GM19438 (cell line): ENCODE measurements around the gene PEX16.
"Not testable (repeated sequence)": the region's sequence is repeated elsewhere in the genome, so short reads cannot be mapped to it uniquely, and the experiment has no call there.

Source experiments
- ATAC-seq: cut with Tn5 transposase; IDR thresholded peaks from one replicate; pipeline ENCODE4 v1.9.1; 2021; ENCODE audit warnings: low read depth; ENCODE audit not compliant: unreplicated experiment

PEX16 gene

DNA sequence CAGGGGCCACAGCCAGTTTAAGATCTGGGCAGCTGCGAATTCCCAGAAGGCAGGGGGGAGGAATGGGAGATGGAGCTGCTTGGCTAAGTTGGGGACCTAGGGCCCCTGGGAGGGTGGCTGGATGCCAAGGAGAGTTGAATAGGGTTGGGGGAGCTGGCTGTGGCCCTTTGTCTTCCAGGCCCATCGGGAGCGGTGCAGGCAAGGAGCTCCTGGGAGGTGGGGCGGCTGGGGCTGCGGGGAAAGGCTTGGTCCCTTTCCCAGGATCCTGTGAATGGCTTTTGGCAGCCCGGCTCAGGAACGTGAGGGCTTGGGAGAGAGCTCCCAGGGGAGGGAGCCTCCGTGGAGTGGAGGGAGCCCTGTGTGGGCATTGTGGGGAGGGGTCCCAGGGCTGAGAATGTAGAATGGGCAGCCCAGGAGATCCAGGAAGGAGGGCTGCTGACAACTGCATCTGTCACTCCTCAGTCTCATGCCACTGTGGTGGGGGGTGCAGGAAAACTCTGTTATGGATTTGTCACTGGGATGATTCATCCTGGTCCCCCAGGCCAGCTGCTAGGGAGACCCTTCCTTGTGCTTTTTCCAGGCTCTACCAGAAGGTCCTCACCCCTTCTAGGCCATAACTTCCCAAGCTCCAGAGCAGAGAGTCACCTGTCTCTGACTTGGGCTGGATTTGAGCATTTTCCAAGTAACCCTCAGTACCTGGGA, 16.6 kb downstream of the PEX16 start:
- no peak for ATAC-seq

DNA sequence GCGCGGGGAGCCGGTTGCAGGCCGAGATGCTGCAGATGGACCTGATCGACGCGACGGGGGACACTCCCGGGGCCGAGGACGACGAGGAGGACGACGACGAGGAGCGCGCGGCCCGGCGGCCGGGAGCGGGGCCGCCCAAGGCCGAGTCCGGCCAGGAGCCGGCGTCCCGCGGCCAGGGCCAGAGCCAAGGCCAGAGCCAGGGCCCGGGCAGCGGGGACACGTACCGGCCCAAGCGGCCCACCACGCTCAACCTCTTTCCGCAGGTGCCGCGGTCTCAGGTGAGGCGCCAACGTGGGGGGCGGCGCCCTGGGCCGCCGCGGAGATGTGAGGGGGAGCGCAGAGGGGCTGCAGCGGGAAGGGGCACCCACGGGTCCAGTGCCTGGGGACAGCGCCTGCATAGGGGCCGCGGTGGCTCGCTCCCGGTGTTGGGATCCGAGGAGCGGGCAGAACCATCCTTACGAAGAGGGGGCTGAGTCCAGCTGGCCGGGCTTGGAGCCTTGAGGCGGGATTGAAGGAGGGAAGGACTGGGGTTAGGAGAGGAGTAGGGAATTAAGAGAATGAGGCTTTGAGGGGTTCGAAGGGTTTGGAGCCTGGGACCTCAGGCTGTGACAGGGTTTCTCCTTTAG, 17.4 kb downstream of the PEX16 start:
- not testable (repeated sequence) for ATAC-seq

DNA sequence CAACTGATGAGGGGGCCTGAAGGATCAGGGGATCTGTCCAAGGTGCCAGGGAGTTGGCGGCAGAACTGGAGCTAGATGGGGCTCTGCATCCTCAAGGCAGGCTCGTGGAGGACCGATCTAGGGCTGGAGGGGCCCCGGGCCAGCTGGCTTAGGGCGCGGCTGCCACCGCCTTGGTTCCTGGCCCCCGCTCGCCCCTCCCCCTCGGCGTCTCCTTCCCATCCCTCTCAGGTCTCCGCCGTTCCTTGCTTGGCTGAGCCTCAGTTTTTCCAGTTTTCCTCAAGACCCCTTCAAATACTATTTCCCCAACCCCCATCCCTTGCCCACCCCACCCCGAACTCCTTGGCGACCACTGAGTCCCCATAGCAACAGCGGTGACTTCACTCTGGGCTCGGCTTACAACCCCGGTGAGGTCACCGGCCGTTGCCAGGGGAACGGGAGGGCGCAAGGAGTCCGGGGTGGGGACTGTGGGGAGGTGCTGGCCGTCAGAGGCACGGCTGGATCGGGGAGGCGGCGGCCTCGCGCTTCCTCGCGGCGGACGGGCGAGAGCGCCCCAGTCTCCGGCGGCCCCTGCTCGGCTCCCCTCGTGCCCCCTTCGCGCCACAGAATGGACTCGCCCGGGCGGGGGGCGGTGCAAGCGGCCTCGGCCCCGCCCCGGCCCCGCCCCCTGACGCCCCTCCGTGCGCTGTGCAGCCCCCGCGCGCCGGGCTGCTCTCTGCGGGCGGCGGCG, 18.1 kb downstream of the PEX16 start:
- no peak for ATAC-seq

DNA sequence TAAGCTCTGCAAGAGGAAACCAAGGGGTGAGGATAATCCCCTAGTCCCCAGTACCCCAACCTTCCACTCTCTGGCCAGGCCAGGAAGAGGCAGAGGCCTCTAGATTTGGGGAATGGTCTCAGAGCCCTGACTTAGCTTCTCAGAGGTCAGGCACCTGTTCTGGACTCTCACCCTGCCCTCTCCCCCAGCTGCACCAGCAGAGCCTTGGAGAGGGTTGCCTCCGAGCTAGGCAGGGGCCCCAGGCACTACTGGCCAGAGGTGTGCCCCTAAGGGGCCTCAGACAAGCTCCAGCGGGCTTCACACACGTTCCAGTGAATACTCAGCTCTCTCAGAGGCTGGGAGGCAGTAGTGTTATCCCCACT, 18.6 kb downstream of the PEX16 start:
- no peak for ATAC-seq

DNA sequence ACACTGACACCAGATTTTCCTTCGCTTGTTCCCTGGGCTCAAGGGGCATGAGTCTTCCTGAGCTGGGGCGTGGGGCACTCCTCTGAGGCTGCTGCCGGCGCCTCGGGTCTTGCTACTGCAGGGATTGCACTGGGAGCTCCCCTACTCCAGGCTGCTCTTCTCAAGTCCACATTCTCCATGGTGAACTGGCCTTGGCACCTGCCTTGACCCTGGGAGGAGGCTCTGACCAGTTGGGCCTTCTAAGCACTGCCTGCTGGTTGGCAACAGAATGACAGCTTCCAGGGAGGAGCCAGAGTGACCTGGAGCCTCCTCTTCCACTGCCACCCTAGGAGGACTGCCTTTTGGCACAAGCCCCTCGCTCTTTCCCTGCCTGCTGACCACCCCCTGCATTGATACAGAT, 20.1 kb downstream of the PEX16 start:
- no peak for ATAC-seq

DNA sequence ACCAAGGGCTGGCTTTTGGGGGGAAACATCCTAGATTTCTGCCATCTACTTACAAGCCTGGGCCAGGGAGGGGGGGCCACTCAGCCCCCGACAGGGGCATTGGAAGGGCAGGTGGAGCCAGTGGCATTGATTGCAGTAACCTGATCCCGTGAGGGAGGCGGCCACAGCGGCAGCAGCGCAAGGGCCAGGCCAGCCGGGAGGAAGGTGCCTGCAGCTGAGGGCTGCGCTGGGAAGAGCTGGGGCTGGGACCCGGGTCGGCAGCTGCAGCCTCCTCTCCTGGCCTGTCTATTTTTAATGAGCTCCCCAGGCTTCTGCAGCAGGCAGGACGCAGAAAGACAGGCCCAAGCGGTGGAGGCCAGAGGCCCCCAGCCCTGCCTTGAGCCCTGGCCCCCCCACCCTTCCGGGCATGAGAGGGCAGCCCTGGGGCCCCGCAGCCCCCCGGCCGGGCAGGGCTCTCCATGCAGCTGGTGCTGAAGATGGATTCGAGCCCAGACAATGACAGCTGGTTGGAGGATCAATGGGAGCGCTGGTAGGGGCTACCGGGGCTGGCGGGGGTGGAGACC, 21.2 kb downstream of the PEX16 start:
- ATAC-seq, result no peak

DNA sequence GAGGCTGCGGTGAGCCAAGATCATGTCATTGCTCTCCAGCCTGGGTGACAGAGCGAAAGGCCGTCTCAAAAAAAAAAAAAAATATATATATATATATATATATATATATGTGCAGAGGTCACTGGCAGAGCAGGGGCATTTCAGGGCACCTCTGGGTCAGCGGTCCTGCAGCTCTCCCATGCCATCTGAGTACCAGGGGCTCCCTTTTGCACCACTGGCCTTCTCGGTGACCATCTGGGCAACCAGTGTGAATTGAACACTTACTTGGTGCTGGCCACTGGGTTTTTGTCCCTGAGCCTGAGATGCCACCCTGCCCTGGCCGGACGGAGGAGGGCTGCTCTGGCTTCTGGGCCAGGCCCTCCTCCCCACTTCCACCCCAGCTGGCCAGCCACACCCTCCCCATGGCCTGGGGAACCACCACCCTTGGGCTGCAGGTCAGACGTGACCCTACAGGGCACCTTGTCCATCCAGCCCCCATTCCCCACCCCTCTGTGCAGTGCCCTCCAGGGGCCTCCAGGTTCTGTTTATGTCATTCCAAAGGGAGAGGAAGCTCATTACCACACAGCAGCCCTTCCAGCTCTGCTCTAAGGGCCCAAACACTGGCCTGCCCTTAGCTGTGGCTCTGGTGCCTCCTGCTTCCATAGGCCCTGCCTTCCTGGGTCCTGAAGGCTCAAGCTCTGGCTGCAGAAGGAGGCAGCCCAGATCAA, 22.0 kb downstream of the PEX16 start:
- no peak for ATAC-seq

DNA sequence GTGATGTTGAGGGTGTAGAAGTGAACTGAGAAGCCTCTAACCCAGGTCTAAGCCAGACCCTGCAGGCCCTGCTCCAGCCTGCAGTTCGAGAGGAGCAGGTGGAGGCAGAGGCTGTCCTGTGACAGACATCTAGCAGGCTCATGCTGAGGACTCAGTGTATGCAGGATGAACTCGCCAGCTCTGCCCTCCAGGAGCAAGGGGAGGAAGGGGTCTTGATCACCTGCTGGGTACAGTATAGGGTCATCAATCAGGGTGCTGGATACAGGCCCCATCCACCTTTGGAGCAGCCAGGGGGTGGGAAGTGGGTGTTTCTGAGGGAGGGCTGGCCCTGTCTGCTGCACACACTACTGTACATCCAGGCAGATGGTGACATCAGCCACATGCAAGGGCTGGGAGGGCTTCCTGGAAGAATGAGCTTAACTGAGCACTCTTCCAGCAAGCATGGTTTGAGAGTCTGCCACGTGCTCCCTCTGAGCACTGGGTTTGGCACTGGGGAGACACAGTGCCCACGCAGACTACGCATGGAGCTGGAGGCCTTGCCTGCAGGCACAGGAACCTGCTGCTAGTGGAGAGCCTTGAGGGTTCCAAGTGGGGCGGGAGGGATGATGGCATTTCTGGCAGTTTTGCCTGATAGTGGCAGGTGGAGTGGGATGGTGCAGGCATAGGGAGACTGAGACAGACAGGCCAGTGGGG, 23.0 kb downstream of the PEX16 start:
- no peak for ATAC-seq

DNA sequence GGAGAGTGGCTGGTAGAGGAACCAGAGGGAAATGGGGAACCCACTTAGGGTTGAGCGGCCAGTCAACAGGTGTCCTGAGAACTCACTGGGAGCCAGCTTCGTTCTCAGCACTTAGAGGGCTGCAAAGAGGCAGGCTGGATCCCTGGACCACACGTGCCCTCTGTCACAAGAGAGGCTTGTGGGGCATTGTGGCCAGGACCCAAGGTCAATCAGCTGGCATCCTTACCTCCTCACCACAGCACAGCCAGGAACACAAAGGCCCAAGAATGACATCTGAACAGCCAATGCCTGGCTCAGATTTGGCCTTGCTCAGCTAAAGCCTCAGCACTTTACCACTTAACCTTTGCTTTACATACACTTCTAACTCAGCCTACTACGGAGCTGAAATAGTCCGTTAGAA, 24.8 kb downstream of the PEX16 start:
- ATAC-seq, result no peak

DNA sequence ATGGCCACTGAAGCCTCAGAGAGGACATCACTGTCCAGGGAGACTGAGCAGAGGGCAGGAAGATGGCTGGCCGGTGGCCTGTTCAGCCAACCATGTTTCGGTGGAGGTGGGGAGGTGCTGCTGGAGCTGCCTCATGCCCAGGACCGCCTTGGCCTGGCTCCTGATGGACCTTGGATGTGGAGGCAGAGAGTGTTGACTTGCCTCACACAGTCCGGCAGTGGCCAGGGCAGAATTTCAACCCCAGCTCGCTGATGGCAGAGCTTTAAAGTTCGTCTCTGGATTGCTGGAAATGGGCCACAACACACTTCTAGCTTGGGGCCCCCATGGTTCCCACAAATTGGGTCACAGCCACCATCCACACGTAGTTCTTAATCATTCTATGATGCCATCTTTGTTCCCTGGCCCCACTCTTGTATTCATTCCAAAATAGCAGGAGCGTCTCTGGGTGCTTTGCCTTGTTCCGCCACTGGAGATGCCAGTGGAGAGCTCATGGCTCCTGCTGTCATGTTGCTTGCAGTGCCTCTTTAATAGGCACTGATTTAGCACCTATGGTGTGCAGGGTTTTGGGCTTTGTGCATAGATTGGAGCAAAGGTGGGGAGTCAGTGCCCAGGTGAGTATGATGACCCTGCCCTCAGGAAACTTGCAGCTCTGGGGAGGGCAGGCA, 26.7 kb downstream of the PEX16 start:
- no peak for ATAC-seq

DNA sequence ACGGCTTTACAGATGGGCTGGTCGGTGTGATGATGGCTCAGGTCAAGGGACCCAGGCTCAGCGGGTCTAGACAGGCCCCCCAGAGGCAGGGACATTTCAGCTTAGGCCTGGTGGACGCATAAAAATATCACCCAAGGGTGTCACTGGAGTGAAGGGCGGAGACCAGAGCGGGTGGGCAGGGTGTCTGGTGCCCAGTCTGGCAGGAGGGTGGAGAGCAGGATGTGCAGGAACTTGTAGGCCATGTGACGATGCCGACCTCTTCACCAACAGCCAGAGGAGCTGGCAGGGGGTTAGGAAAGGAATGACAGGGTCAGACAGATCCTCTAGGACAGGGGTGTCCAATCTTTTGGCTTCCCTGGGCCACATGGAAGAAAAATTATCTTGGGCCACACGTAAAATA, 27.7 kb downstream of the PEX16 start:
- no peak for ATAC-seq

DNA sequence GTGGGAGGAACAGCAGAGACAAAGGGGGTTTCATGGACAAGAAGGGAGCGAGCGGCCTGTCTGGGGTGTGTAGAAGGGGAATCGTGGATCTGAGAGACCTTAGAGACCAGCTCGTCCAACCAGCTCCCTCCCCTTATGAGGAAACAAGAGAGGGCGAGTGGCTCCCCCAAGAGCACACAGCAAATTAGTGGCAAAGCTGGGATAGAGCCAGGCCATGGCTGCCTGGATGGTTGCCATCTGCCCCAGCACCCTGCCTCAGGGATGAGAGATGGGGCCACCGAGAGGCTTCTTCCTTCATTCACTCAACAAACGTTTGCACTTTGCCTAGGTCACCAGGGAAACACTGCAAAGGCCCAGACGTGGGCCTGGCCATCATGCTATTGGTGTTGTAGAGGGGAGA, 28.1 kb downstream of the PEX16 start:
- ATAC-seq, result no peak

DNA sequence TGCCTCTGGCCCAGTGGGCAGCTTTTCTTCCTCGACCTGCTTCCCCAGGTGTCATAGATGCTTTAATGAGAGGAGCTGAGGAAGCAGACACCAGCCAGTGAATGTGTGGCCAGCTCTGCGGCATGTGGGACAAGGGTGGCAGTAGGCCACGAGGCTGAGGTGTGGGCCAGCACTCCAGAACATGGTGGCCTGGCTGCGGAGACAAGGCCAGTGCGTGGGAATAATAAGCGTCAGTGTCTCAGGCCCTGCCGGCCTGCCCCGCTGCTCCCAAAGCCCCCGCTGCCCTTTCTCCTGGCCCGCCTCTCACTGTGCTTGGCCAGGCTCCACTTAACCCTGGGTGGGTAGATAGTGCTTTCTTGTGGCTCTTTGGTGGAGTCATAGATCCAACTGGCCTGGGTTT, 30.1 kb downstream of the PEX16 start:
- ATAC-seq, result no peak

DNA sequence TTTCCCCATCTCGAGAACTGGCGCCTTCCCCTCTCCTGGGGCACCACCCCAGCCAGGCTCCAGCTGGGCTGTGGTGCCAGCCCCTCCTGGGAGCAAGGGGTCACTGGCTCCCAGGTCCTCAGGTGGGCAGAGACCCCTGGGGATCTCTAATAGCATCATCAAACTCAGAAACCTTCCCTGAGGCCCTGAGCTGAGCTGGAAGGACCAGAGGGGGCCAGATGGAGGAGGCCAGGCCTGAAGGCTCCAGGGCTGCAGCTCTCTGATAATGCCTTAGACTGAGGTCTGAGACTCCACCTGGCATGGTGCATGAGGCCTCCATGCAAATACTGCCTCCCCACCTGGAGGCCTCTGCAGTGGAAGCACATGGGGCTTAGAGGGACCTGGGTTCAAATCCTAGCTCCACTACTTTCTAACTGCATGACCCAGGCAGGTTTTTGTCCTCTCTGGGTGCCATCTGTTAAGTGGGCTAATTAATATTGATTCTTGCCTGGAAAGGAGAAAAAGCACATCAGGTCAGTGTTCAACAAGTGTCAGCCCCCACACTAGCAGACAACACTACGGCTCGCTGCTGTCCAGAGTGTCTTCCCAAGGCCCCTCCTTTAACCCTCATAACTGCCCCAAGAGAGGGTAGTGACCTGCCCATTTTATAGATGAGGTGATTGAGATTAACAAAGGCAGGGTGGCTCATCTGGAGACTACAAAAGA, 30.7 kb downstream of the PEX16 start:
- no peak for ATAC-seq

DNA sequence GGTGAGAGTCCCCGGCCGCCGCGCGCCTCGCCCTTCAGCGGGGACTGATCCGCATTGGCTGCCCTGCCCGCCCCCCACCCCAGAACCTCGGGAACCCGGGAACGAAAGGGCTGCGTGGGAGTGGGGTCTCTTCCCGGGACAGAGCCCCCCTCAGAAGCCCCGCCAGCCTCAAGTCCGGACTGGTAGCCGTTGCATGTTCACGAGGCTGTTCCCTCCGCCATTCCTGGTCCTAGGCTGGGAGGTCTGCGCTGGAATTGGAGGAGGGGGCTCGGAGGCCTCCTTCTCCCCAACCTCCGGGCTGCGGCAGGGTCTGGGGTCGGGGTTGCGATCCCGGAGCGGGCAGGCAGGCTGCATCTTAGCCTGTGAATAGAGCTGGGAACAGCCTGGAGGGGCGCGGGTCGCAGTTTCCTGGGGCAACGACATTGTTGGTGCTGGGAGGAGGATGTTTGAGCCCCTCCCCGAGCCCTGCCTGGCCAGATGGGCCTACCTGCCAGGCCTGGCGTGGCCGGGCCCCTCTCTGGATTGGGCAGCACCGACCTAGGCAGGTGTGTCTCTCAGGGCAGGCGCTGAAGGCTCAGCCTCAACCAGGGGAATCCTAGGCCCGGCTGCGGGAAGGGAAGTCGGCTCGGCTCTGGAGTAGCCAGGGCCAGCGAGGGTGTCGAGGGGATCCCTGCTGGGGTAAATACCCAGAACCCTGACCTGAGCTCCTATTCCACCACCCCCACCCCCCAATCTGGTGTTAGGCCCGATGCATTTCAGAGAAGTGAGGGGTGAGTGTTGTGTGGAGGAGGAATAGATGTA, 31.6 kb downstream of the PEX16 start:
- ATAC-seq, result no peak

DNA sequence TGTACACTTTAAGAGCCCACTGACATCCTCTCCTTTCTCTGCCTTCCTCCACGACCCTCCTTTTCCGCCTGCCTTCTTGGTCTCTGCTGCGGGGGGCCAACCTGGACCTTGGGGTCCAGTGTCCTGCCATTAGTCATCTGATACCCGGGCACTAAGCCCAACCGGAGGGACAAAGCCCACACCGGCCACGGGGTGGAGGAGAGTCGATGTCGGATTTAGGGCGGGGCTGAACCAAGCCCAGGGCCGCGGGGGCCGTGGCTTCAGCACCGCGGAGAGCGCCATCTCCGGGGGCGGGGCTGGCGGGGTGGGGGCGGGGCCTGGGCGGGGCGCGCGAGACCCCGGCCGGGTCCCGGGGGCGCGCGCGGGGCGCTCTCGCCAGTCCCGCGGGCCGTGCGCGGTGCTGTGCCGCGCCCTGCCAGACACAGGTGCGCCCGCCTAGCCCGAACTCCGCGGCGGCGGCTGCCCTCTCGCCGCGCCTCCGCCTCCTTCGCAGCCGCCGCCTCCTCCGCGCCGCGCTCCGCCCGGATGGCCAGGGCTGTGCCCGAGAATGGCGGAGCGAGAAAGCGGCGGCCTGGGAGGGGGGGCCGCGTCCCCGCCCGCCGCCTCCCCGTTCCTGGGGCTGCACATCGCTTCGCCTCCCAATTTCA, 32.3 kb downstream of the PEX16 start, which contains the start of gene MAPK8IP1:
Gene MAPK8IP1 (plus strand): TSS at position 378 of the 647 bp plus-strand sequence. CDS start 170 bp downstream, at position 548.
- peak; percentile 60 for ATAC-seq

DNA sequence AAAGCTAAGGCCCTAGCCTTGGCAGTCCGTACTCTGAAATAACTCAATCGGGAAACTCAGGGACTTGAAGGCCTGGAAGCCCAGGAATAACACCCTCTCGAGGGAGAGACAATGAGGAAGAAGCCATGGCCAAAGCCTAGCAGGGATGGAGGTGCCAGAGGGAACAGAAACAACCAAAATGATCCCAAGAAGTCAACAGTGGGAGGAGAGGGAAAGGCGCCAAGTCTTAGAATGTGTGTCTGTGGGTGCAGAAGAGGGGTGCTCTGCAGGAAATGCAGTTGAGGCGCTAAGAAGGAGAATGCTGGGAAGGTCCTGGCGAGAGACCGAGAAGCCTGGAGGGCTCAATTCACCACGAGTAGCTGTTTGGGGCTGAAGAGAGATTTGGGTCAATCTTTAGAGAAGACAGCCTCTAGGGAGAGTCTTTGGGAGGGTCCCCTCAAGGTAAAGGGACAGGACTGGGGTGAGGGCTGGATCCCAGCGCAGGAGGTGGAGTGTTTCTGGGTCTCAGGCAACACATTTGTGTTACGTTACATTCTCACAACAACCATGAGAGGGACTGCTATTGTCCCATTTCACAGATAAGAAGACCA, 33.0 kb downstream of the PEX16 start:
- ATAC-seq, result no peak
